Neural progenitor cell (in vitro differentiated cells): ENCODE measurements around the gene GPR179.

ENCODE experiments used
- CTCF ChIP-seq: fragments of 200-600 bp; sonication (generic); IDR thresholded peaks from 2 replicates; pipeline ENCODE4 v1.5.1; 2017; ENCODE audit warnings: antibody characterized with exemption, mild to moderate bottlenecking
- EZH2 ChIP-seq: fragments of 200-600 bp; sonication (generic); IDR thresholded peaks from 2 replicates; pipeline ENCODE4 v1.6.1; 2017; ENCODE audit warnings: antibody characterized with exemption, mild to moderate bottlenecking, moderate library complexity
- EZH2phosphoT487 ChIP-seq: fragments of 200-600 bp; sonication (generic); IDR thresholded peaks from 2 replicates; pipeline ENCODE4 v1.6.1; 2017; ENCODE audit warnings: antibody characterized with exemption

- TF ChIP-seq CTCF (no peak), EZH2 (no peak), EZH2phosphoT487 (no peak)
Observed at GRCh38 chr17:38344420-38344745, 627 bp upstream of the GPR179 start.
